Activated T-helper 17 cell treated with anti-CD3 and anti-CD28 coated beads, Interleukin-2, amount 50 U/mL, for 72 hours (primary cell): ENCODE data around the gene RESF1. TPM values are rescaled to one million over a fixed set of nuclear protein-coding genes. Genes with fewer than 3 reads are reported as not detected.

Experiments used
- total RNA-seq, 2 donors: library from RNA; stranded (reverse); gene quantifications; one replicate each; pipeline ENCODE4 v1.2.3, GENCODE V29; 2022

RESF1 gene
- total RNA-seq, 2 donors from 2014 or later: 83.1 to 88.3 TPM

Other genes with a start within 250 kb of the RESF1 start
- gene AMN1, start 230.4 kb upstream of the RESF1 start, total RNA-seq: 1 to 10 TPM; 5.7 to 7.7 TPM
- gene BICD1, start 147.4 kb downstream of the RESF1 start, total RNA-seq: 10 to 100 TPM in 1 of 2 donors, 1 to 10 TPM in 1; 7.8 to 15.7 TPM